Stomach (tissue), 9 donors: ENCODE results near the gene IGFBP4. TPM values are rescaled to one million over a fixed set of nuclear protein-coding genes. Genes with fewer than 3 reads are reported as not detected.

ENCODE experiments used
- DNase-seq, 2 donors: peaks; one replicate each; pipeline versions ENCODE4 v3.0.0 to v3.0.0-alpha.2; 2013 to 2019
- H3K27ac ChIP-seq, 5 donors: fragments of 200-600 bp in 4 of 5; sonication (generic) in 4 of 5; one replicate each; pipeline ENCODE4 v1.5.1; 2013 to 2019; ENCODE audit warnings: mild to moderate bottlenecking in 1 of 5, moderate library complexity in 1 of 5
- H3K27me3 ChIP-seq, 3 donors: fragments of 200-600 bp; sonication (generic); one replicate each; pipeline ENCODE4 v1.5.1; 2017 to 2019; ENCODE audit warnings: mixed run types in 1 of 3
- H3K36me3 ChIP-seq, 4 donors: fragments of 200-600 bp; sonication (generic); 1 replicate in 3 of 4; 2 replicates in 1 of 4; pipeline ENCODE4 v1.5.1; 2016 to 2019
- H3K4me1 ChIP-seq, 4 donors: fragments of 200-600 bp; sonication (generic); one replicate each; pipeline ENCODE4 v1.5.1; 2016 to 2019
- H3K4me3 ChIP-seq, 4 donors: fragments of 200-600 bp; sonication (generic) in 3 of 4; one replicate each; pipeline ENCODE4 v1.5.1; 2016 to 2019; ENCODE audit warnings: mild to moderate bottlenecking in 1 of 4
- H3K9me3 ChIP-seq, 4 donors: fragments of 200-600 bp; sonication (generic); one replicate each; pipeline ENCODE4 v1.5.1; 2016 to 2019
- CTCF ChIP-seq, 7 experiments: fragments of 450-650 bp in 4 of 7; fragments of 200-600 bp in 3 of 7; sonication (generic) in 3 of 7; IDR thresholded peaks; one replicate each; pipeline ENCODE4 v1.5.1; 2016 to 2019; ENCODE audit warnings: antibody characterized with exemption in 7 of 7, control low read depth in 2 of 7, mild to moderate bottlenecking in 1 of 7
- EP300 ChIP-seq: sonication (generic); formaldehyde crosslinking; IDR thresholded peaks from one replicate; pipeline ENCODE4 v1.6.1; 2017; ENCODE audit warnings: antibody characterized with exemption
- POLR2A ChIP-seq, 4 donors: fragments of 450-650 bp; IDR thresholded peaks; one replicate each; pipeline ENCODE4 v1.6.1; 2016; ENCODE audit warnings: antibody characterized with exemption in 4 of 4, control low read depth in 2 of 4, mild to moderate bottlenecking in 1 of 4, moderate library complexity in 1 of 4
- POLR2AphosphoS5 ChIP-seq, 3 donors: sonication (generic); formaldehyde crosslinking; IDR thresholded peaks; one replicate each; pipeline ENCODE4 v1.6.1; 2016; ENCODE audit warnings: antibody characterized with exemption in 3 of 3
- WGBS, 5 donors: extraction: QIAGEN DNeasy Blood & Tissue Kit in 3 of 5; methylation state at CpG; one replicate each; pipeline versions ENCODE4 v1.1.5 to v1.1.7; 2013 to 2018; 5-methylcytosine and 5-hydroxymethylcytosine counted together
- intact Hi-C: fragments of 100-400 bp; cut with DNase I; formaldehyde crosslinking; loops from one replicate; pipeline ENCODE4 v1.15.1; 2023; ENCODE audit warnings: low total_unique reads
- polyA plus RNA-seq, 3 donors: library from polyadenylated mRNA; stranded (reverse); fragments of 200-250 nt; gene quantifications; one replicate each; pipeline ENCODE4 v1.2.3, GENCODE V29; 2013
- total RNA-seq, 5 donors: library from RNA; depleted of rRNA; stranded (reverse); fragments of >200 nt; gene quantifications; one replicate each; pipeline versions ENCODE4 v1.1.0 to v1.2.3, GENCODE V29; 2014 to 2016
- donor health status: healthy with polysubstance abuse.
- donor health status: Bipolar disorder and iron deficiency.
- donor health status: healthy.

IGFBP4 gene
- total and polyA plus RNA-seq, 8 donors: 71.2 to 658 (median 157) TPM

- DNase-seq: no peak
- H3K36me3 ChIP-seq: peaks cover 18 to 61% (median 54%) of the 10 kb centered on the region in 4 donors
- no peak overlapping the region for H3K4me3 ChIP-seq
- peak overlapping the region in 3 of 5 donors; percentile 41 to 93 (median 92) for H3K27ac ChIP-seq
- H3K4me1 ChIP-seq: peaks cover 56 to 96% (median 76%) of the 10 kb centered on the region in 4 donors
- H3K9me3 ChIP-seq: no peaks in the 10 kb centered on the region
- H3K27me3 ChIP-seq: no peaks in the 10 kb centered on the region
- TF ChIP-seq POLR2AphosphoS5 (IDR thresholded peaks at IDR 0.05) (no peak), POLR2A (IDR thresholded peaks at IDR 0.05) (no peak), EP300 (no peak), CTCF (IDR thresholded peaks at IDR 0.05) (no peak)
- intact Hi-C loops: no loop called here
- 81 to 93% (median 87%) methylated on average over 19 of the region's 19 CpGs for WGBS, 5 donors
These were observed 10.8 kb downstream of the IGFBP4 start for GRCh38 chr17:40453881-40454612.

GRCh38 chr17:40454613-40454995, 11.4 kb downstream of the IGFBP4 start:
- TF ChIP-seq POLR2A (IDR thresholded peaks at IDR 0.05) (no peak), POLR2AphosphoS5 (IDR thresholded peaks at IDR 0.05) (no peak), CTCF (IDR thresholded peaks at IDR 0.05) (no peak), EP300 (no peak)
- peak overlapping the region in 3 of 5 donors; percentile 41 to 93 (median 92) for H3K27ac ChIP-seq
- no peak overlapping the region for H3K4me3 ChIP-seq
- H3K36me3 ChIP-seq: peaks cover 18 to 61% (median 54%) of the 10 kb centered on the region in 4 donors
- H3K27me3 ChIP-seq: no peaks in the 10 kb centered on the region
- intact Hi-C loops: no loop called here
- 71 to 86% (median 75%) methylated on average over 2 of the region's 2 CpGs for WGBS, 5 donors
- H3K4me1 ChIP-seq: peaks cover 50 to 96% (median 75%) of the 10 kb centered on the region in 4 donors
- DNase-seq: no peak
- H3K9me3 ChIP-seq: no peaks in the 10 kb centered on the region

GRCh38 chr17:40456396-40456951, 13.2 kb downstream of the IGFBP4 start:
- Histone ChIP-seq H3K36me3 (peaks cover 18 to 61% (median 54%) of the 10 kb centered on the region in 4 donors), H3K4me3 (no peak overlapping the region), H3K27me3 (no peaks in the 10 kb centered on the region), H3K9me3 (no peaks in the 10 kb centered on the region), H3K4me1 (peaks cover 40 to 97% (median 80%) of the 10 kb centered on the region in 4 donors), H3K27ac (peak overlapping the region in 4 of 5 donors; percentile 43 to 79 (median 63))
- TF ChIP-seq POLR2A (IDR thresholded peaks at IDR 0.05) (no peak), EP300 (no peak), POLR2AphosphoS5 (IDR thresholded peaks at IDR 0.05) (no peak), CTCF (IDR thresholded peaks at IDR 0.05) (no peak)
- intact Hi-C loops: no loop called here
- 59 to 81% (median 75%) methylated on average over 15 to 16 of the region's 16 CpGs for WGBS, 5 donors
- DNase-seq: no peak

GRCh38 chr17:40457369-40457768, 14.1 kb downstream of the IGFBP4 start:
- H3K9me3 ChIP-seq: no peaks in the 10 kb centered on the region
- H3K27me3 ChIP-seq: no peaks in the 10 kb centered on the region
- H3K27ac ChIP-seq: peak overlapping the region in 4 of 5 donors; percentile 43 to 79 (median 63)
- WGBS, 5 donors: 79 to 90% (median 86%) methylated on average over 3 of the region's 3 CpGs
- intact Hi-C loops: no loop called here
- no peak overlapping the region for H3K4me3 ChIP-seq
- TF ChIP-seq POLR2A (IDR thresholded peaks at IDR 0.05) (no peak), EP300 (no peak)
- H3K36me3 ChIP-seq: peaks cover 13 to 60% (median 54%) of the 10 kb centered on the region in 4 donors
- H3K4me1 ChIP-seq: peaks cover 34 to 97% (median 81%) of the 10 kb centered on the region in 4 donors
- DNase-seq: no peak
